ENCODE measurements around the gene VSIG4. TPM values are rescaled to one million over a fixed set of nuclear protein-coding genes. Genes with fewer than 3 reads are reported as not detected.

The VSIG4 gene, protein sequence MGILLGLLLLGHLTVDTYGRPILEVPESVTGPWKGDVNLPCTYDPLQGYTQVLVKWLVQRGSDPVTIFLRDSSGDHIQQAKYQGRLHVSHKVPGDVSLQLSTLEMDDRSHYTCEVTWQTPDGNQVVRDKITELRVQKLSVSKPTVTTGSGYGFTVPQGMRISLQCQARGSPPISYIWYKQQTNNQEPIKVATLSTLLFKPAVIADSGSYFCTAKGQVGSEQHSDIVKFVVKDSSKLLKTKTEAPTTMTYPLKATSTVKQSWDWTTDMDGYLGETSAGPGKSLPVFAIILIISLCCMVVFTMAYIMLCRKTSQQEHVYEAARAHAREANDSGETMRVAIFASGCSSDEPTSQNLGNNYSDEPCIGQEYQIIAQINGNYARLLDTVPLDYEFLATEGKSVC
- total RNA-seq: 1 to 10 TPM in 1 of 3 donors, under 1 TPM in 1, not detected in 1; 0.32 to 1.3 TPM
- 0.32 TPM for total RNA-seq (2013)

DNA sequence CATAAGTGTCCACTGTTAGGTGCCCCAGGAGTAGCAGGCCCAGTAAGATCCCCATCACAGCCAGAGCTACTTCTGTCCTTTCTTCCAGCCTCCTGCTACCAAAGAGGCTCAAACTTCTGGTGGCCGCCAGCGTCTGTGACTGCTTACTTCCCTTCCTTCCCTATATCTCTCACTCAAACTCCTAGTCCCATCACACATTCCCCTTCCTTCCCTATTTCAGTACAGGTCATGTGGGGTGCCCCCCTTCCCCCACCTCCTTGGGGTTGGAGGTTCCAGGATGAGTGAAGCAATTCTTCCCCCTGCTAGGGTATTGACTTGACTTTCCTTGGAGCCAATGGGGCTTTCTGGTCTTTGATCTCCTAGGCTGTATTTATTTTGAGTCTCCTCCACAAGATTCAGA, at the start of gene VSIG4:
TSS of gene VSIG4 (minus strand) at position 137 of the 400 bp plus-strand sequence. CDS start at position 55, 82 bp downstream.
- peaks cover 11 to 14% of the 10 kb centered on the region in 2 donors for H3K4me1 Mint-ChIP-seq
- H3K36me3 Mint-ChIP-seq: no peaks in the 10 kb centered on the region
- ATAC-seq (no peak), DNase-seq (no peak)
- no peaks in the 10 kb centered on the region for H3K27me3 Mint-ChIP-seq (ENCODE audit: low read depth in 2 of 2)
- intact Hi-C loops (cut with micrococcal nuclease): loop anchor here (10.0 kb wide), 2 partner anchors 55 to 315 kb away; no protein-coding TSS in a partner anchor
- Histone ChIP-seq H3K9me3 (ENCODE audit: control insufficient read depth, insufficient read depth, low read length) (no peaks in the 10 kb centered on the region), H3K27me3 (ENCODE audit: control insufficient read depth, insufficient read depth, low read length) (no peaks in the 10 kb centered on the region), H3K27ac (ENCODE audit: low read length) (no peak within 1 kb of the TSS), H3K36me3 (ENCODE audit: control insufficient read depth, insufficient read depth, low read length) (no peaks in the 10 kb centered on the region), H3K4me1 (ENCODE audit: control insufficient read depth, insufficient read depth, low read length) (peaks cover 10% of the 10 kb centered on the region), H3K4me3 (ENCODE audit: low read length) (no peak within 1 kb of the TSS)
- 80% methylated on average over 1 of the region's 2 CpGs for whole genome bisulfite sequencing (ENCODE audit: insufficient coverage)
- TF ChIP-seq, protein P1, sequence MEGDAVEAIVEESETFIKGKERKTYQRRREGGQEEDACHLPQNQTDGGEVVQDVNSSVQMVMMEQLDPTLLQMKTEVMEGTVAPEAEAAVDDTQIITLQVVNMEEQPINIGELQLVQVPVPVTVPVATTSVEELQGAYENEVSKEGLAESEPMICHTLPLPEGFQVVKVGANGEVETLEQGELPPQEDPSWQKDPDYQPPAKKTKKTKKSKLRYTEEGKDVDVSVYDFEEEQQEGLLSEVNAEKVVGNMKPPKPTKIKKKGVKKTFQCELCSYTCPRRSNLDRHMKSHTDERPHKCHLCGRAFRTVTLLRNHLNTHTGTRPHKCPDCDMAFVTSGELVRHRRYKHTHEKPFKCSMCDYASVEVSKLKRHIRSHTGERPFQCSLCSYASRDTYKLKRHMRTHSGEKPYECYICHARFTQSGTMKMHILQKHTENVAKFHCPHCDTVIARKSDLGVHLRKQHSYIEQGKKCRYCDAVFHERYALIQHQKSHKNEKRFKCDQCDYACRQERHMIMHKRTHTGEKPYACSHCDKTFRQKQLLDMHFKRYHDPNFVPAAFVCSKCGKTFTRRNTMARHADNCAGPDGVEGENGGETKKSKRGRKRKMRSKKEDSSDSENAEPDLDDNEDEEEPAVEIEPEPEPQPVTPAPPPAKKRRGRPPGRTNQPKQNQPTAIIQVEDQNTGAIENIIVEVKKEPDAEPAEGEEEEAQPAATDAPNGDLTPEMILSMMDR (IDR thresholded peaks at IDR 0.05): no peak
- no peaks in the 10 kb centered on the region for H3K9me3 Mint-ChIP-seq
- no peak within 1 kb of the TSS for H3K4me3 Mint-ChIP-seq
- no peak within 1 kb of the TSS for H3K27ac Mint-ChIP-seq

DNA sequence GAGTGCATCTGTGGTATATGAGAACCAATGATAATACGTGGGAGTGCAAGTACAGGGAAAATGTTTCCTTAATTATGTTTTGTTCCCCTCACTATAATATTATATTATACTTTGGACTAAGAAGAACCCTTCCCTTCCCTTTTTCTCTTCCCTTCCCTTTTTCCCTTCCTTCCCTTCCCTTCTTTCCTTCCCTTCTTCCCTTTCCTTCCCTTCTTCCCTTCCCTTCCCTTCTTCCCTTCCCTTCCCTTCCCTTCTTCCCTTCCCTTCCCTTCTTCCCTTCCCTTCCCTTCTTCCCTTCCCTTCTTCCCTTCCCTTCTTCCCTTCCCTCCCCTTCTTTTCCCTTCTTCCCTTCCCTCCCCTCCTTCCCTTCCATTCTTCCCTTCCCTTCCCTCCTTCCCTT, 36.9 kb upstream of the VSIG4 start:
- TF ChIP-seq, protein P1 (IDR thresholded peaks at IDR 0.05): no peak
- ATAC-seq: no peak
- DNase-seq: no peak
- peaks cover 24 to 25% of the 10 kb centered on the region in 2 donors for H3K4me1 Mint-ChIP-seq
- peaks cover 0 to 32% of the 10 kb centered on the region in 2 donors for H3K27me3 Mint-ChIP-seq (ENCODE audit: low read depth in 2 of 2)
- H3K4me3 Mint-ChIP-seq: no peak overlapping the region
- H3K36me3 Mint-ChIP-seq: no peaks in the 10 kb centered on the region
- H3K9me3 ChIP-seq (ENCODE audit: control insufficient read depth, insufficient read depth, low read length): no peaks in the 10 kb centered on the region
- intact Hi-C loops (cut with micrococcal nuclease): no loop called here
- peaks cover 18% of the 10 kb centered on the region for H3K4me1 ChIP-seq (ENCODE audit: control insufficient read depth, insufficient read depth, low read length)
- no peaks in the 10 kb centered on the region for H3K27me3 ChIP-seq (ENCODE audit: control insufficient read depth, insufficient read depth, low read length)
- no peaks in the 10 kb centered on the region for H3K9me3 Mint-ChIP-seq
- H3K27ac ChIP-seq (ENCODE audit: low read length): no peak overlapping the region
- no peak overlapping the region for H3K27ac Mint-ChIP-seq
- WGBS (ENCODE audit: insufficient coverage): no CpG with 5 or more reads among the region's 1 CpG
- no peak overlapping the region for H3K4me3 ChIP-seq (ENCODE audit: low read length)
- H3K36me3 ChIP-seq (ENCODE audit: control insufficient read depth, insufficient read depth, low read length): no peaks in the 10 kb centered on the region

DNA sequence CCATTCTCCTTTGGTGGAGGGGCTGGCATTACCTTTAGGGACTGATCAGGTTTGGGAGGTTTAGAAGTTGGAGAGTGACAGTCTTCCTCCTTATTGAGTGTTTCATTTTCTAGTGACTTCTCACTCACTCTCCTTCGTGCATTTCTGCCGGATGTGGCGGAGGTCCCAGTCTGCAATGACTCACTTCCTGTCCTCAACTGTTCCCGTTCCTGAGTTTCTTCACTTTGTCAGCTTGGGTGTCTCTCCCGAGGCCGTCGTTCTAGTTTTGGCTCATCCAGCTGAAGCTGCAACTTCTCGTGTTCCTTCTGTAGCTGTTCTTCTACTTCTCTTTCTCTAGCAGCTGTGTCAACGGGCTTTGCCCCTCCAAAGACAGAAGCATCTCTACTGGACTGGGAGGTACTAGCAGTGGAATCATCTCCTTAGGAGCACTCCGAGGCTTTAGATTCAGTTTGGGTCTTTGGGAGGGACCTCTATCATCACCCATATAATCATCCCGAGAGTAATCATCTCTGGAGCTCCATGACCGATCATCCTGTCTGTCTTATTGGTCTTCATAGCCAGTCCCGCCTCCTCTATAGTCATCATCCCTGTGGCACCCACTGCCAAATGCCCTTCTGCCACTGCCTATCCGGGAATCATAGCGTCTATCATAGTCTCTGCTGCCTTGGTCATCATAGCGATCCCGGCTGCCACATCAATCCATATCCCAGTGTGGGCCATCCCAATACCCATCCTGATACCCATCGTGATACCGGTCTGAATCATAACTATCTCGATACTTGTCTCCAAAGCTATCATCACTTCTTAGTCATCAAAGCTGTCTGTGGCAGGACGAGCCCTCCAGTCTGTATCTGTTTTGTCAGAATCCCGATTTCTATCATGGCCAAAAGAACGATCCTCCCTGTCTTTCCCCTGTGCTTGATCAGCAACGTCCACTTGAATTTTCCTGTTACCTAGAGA, 35.3 kb upstream of the VSIG4 start:
- peaks cover 24 to 25% of the 10 kb centered on the region in 2 donors for H3K4me1 Mint-ChIP-seq
- H3K27me3 Mint-ChIP-seq (ENCODE audit: low read depth in 2 of 2): peaks cover 0 to 45% of the 10 kb centered on the region in 2 donors
- peak overlapping the region; percentile 76 for H3K4me3 Mint-ChIP-seq
- Histone ChIP-seq H3K9me3 (ENCODE audit: control insufficient read depth, insufficient read depth, low read length) (no peaks in the 10 kb centered on the region), H3K36me3 (ENCODE audit: control insufficient read depth, insufficient read depth, low read length) (no peaks in the 10 kb centered on the region), H3K4me1 (ENCODE audit: control insufficient read depth, insufficient read depth, low read length) (peaks cover 18% of the 10 kb centered on the region), H3K27ac (ENCODE audit: low read length) (peak overlapping the region; percentile 85), H3K27me3 (ENCODE audit: control insufficient read depth, insufficient read depth, low read length) (no peaks in the 10 kb centered on the region), H3K4me3 (ENCODE audit: low read length) (peak overlapping the region; percentile 32)
- TF ChIP-seq, protein P1 (IDR thresholded peaks at IDR 0.05): no peak
- H3K27ac Mint-ChIP-seq: peak overlapping the region; percentile 84 to 93
- ATAC-seq: peak; percentile 46 to 65 (median 54)
- peak in 1 of 2 donors; percentile 60 for DNase-seq
- no peaks in the 10 kb centered on the region for H3K36me3 Mint-ChIP-seq
- 60% methylated on average over 22 of the region's 24 CpGs for WGBS (ENCODE audit: insufficient coverage)
- intact Hi-C loops (cut with micrococcal nuclease): no loop called here
- H3K9me3 Mint-ChIP-seq: no peaks in the 10 kb centered on the region

Measured in natural killer cell (primary cell).